GM23338 (cell line): ENCODE results near the gene FAAH. TPM values are rescaled to one million over a fixed set of nuclear protein-coding genes. Genes with fewer than 3 reads are reported as not detected.

ENCODE experiments used
- ATAC-seq: fragments of 200-7000 bp; cut with Tn5 transposase; 3 replicates; pipeline ENCODE4 v1.9.1; 2020
- DNase-seq: peaks from one replicate; pipeline ENCODE4 v3.0.0-alpha.2; 2015; ENCODE audit warnings: low spot score
- H2AFZ ChIP-seq: fragments of 200-600 bp; sonication (generic); 2 replicates; pipeline ENCODE4 v1.8.0; 2016; ENCODE audit warnings: antibody characterized with exemption, mild to moderate bottlenecking, moderate library complexity
- H3F3A ChIP-seq: fragments of 200-600 bp; sonication (generic); replicated peaks from 2 replicates; pipeline ENCODE4 v1.8.0; 2017; ENCODE audit warnings: antibody characterized with exemption, mixed run types, low read depth
- H3K27ac ChIP-seq: fragments of 200-600 bp; sonication (generic); 2 replicates; pipeline ENCODE4 v1.6.1; 2016; ENCODE audit warnings: low read depth
- H3K27me3 ChIP-seq: fragments of 200-600 bp; sonication (generic); 2 replicates; pipeline ENCODE4 v1.8.0; 2016; ENCODE audit warnings: mild to moderate bottlenecking, mixed run types, moderate library complexity; ENCODE audit not compliant: insufficient read depth
- H3K36me3 ChIP-seq: fragments of 200-600 bp; sonication (generic); 2 replicates; pipeline ENCODE4 v1.8.0; 2016; ENCODE audit warnings: mild to moderate bottlenecking; ENCODE audit not compliant: insufficient read depth
- H3K4me1 ChIP-seq: fragments of 200-600 bp; sonication (generic); 2 replicates; pipeline ENCODE4 v1.8.0; 2016; ENCODE audit warnings: mild to moderate bottlenecking, moderate library complexity; ENCODE audit not compliant: insufficient read depth
- H3K4me2 ChIP-seq: fragments of 200-600 bp; sonication (generic); 2 replicates; pipeline ENCODE4 v1.7.1; 2017; ENCODE audit warnings: mixed run types
- H3K4me3 ChIP-seq: fragments of 200-600 bp; sonication (generic); 2 replicates; pipeline ENCODE4 v1.6.1; 2016; ENCODE audit warnings: mixed run types
- H3K79me2 ChIP-seq: fragments of 200-600 bp; sonication (generic); replicated peaks from 2 replicates; pipeline ENCODE4 v1.8.0; 2017; ENCODE audit warnings: mild to moderate bottlenecking; ENCODE audit not compliant: insufficient read depth
- H3K9me2 ChIP-seq: fragments of 200-600 bp; sonication (generic); 2 replicates; pipeline ENCODE4 v1.8.0; 2017; ENCODE audit not compliant: insufficient read depth
- H4K20me1 ChIP-seq: fragments of 200-600 bp; sonication (generic); replicated peaks from 2 replicates; pipeline ENCODE4 v1.8.0; 2017; ENCODE audit warnings: mild to moderate bottlenecking; ENCODE audit not compliant: insufficient read depth
- H3K27ac Mint-ChIP-seq: 2 replicates; pipeline ENCODE4 v1.8.0; 2020; ENCODE audit warnings: inconsistent platforms, mild to moderate bottlenecking, moderate library complexity, mixed read lengths
- H3K27me3 Mint-ChIP-seq: 3 replicates; pipeline ENCODE4 v1.8.0; 2022; ENCODE audit warnings: low read depth, mild to moderate bottlenecking, moderate library complexity, mixed read lengths, inconsistent platforms; ENCODE audit not compliant: insufficient read depth, poor library complexity
- H3K36me3 Mint-ChIP-seq: 3 replicates; pipeline ENCODE4 v1.8.0; 2021; ENCODE audit warnings: low read depth, mild to moderate bottlenecking, inconsistent platforms, moderate library complexity, mixed read lengths
- H3K4me1 Mint-ChIP-seq: 3 replicates; pipeline ENCODE4 v1.8.0; 2020; ENCODE audit warnings: mild to moderate bottlenecking, inconsistent platforms, mixed read lengths
- H3K4me3 Mint-ChIP-seq: 3 replicates; pipeline ENCODE4 v1.8.0; 2021; ENCODE audit warnings: moderate library complexity, mild to moderate bottlenecking, inconsistent platforms, mixed read lengths
- H3K9me3 Mint-ChIP-seq: 3 replicates; pipeline ENCODE4 v1.8.0; 2020; ENCODE audit warnings: moderate library complexity, mild to moderate bottlenecking, inconsistent platforms, mixed read lengths
- CREB1 ChIP-seq: fragments of 250-450 bp; sonication (Bioruptor Pico); IDR thresholded peaks from 2 replicates; pipeline ENCODE4 v1.5.0; 2020; ENCODE audit warnings: low read depth, mild to moderate bottlenecking, moderate library complexity
- CTCF ChIP-seq, 2 experiments: fragments of 200-600 bp in 1 of 2; sonication (generic) in 1 of 2; conservative IDR thresholded peaks; 2 replicates each; pipeline versions ENCODE4 v1.5.1 to v1.6.1; 2016 to 2017; ENCODE audit warnings: antibody characterized with exemption in 2 of 2, low read depth in 2 of 2, mild to moderate bottlenecking in 2 of 2, moderate library complexity in 1 of 2
- ETS1 ChIP-seq: IDR thresholded peaks from 2 replicates; pipeline ENCODE4 v1.6.1; 2016; ENCODE audit warnings: antibody characterized with exemption
- EZH2 ChIP-seq: fragments of 200-600 bp; sonication (generic); IDR thresholded peaks from one replicate; pipeline ENCODE4 v1.8.0; 2017; ENCODE audit warnings: antibody characterized with exemption, mild to moderate bottlenecking, low read depth; ENCODE audit not compliant: unreplicated experiment
- EZH2phosphoT487 ChIP-seq: fragments of 200-600 bp; sonication (generic); IDR thresholded peaks from one replicate; pipeline ENCODE4 v1.8.1; 2018; ENCODE audit warnings: antibody characterized with exemption; ENCODE audit not compliant: unreplicated experiment
- JUNB ChIP-seq: IDR thresholded peaks from one replicate; pipeline ENCODE4 v1.6.1; 2016; ENCODE audit warnings: antibody characterized with exemption; ENCODE audit not compliant: unreplicated experiment
- NANOG ChIP-seq: IDR thresholded peaks from 2 replicates; pipeline ENCODE4 v1.6.1; 2016; ENCODE audit warnings: antibody characterized with exemption, borderline replicate concordance
- POLR2AphosphoS5 ChIP-seq: IDR thresholded peaks from 2 replicates; pipeline ENCODE4 v1.6.1; 2016; ENCODE audit warnings: antibody characterized with exemption, low read depth
- REST ChIP-seq: IDR thresholded peaks from one replicate; pipeline ENCODE4 v1.6.1; 2018; ENCODE audit warnings: antibody characterized with exemption; ENCODE audit not compliant: unreplicated experiment
- STAT1 ChIP-seq: IDR thresholded peaks from one replicate; pipeline ENCODE4 v1.6.1; 2016; ENCODE audit warnings: antibody characterized with exemption; ENCODE audit not compliant: unreplicated experiment
- ZNF114 ChIP-seq: fragments of 250-450 bp; sonication (Bioruptor Pico); IDR thresholded peaks from 2 replicates; pipeline ENCODE4 v1.5.0; 2020; ENCODE audit warnings: mild to moderate bottlenecking, moderate library complexity
- ZNF331 ChIP-seq: fragments of 250-450 bp; sonication (Bioruptor Pico); IDR thresholded peaks from 2 replicates; pipeline ENCODE4 v1.5.0; 2020; ENCODE audit warnings: low read depth, mild to moderate bottlenecking, moderate library complexity
- ZNF462 ChIP-seq: fragments of 250-450 bp; sonication (Bioruptor Pico); IDR thresholded peaks from 2 replicates; pipeline ENCODE4 v1.5.0; 2020; ENCODE audit warnings: mild to moderate bottlenecking, moderate library complexity
- polyA plus RNA-seq: library from polyadenylated mRNA; unstranded; fragments of >200 nt; fragmentation: Nextera tagmentation; extraction: Ambion mirVana; gene quantifications from 2 replicates; pipeline ENCODE4 v1.2.1, GENCODE V29; 2016
- total RNA-seq: library from RNA; depleted of rRNA; stranded (reverse); fragments of >200 nt; shearing (Covaris generic); gene quantifications from 2 replicates; pipeline ENCODE4 v1.2.3, GENCODE V29; 2014

The FAAH gene
- total and polyA plus RNA-seq, 2 experiments from 2014 or later: 10.7 to 24.0 TPM

- Mint-ChIP-seq H3K36me3 (no peaks in the 10 kb centered on the region), H3K9me3 (no peaks in the 10 kb centered on the region), H3K27me3 (peaks cover 11% of the 10 kb centered on the region), H3K27ac (no peak overlapping the region), H3K4me3 (no peak overlapping the region), H3K4me1 (no peaks in the 10 kb centered on the region)
- no peak overlapping the region for H2AFZ ChIP-seq
- no peak for TF ChIP-seq EZH2
- TF ChIP-seq ZNF462: no peak
- no peak for TF ChIP-seq ZNF331 (CRISPR knock-in tag)
- TF ChIP-seq STAT1: no peak
- TF ChIP-seq JUNB: no peak
- TF ChIP-seq CREB1 (CRISPR knock-in tag): no peak
- no peak for TF ChIP-seq ZNF114 (CRISPR knock-in tag)
- TF ChIP-seq POLR2AphosphoS5: no peak
- no peak for TF ChIP-seq NANOG
- TF ChIP-seq ETS1: no peak
- no peak for TF ChIP-seq EZH2phosphoT487
- no peak for TF ChIP-seq REST
- TF ChIP-seq CTCF (conservative IDR thresholded peaks at IDR 0.05; ENCODE audit: low read depth in 2 of 2): no peak
- no peaks in the 10 kb centered on the region for H4K20me1 ChIP-seq
- H3K27ac ChIP-seq: no peak overlapping the region
- no peaks in the 10 kb centered on the region for H3F3A ChIP-seq
- H3K4me2 ChIP-seq: no peak overlapping the region
- H3K4me1 ChIP-seq: no peaks in the 10 kb centered on the region
- H3K27me3 ChIP-seq: peaks cover 5% of the 10 kb centered on the region; the same call in 1 of the 2 replicates
- no peaks in the 10 kb centered on the region for H3K36me3 ChIP-seq
- ATAC-seq (no peak), DNase-seq (no peak)
- H3K9me2 ChIP-seq: no peaks in the 10 kb centered on the region
- H3K4me3 ChIP-seq: no peak overlapping the region
- no peaks in the 10 kb centered on the region for H3K79me2 ChIP-seq
Observed at GRCh38 chr1:46420533-46420915, 26.4 kb downstream of the FAAH start.
